Fibroblast of lung (primary cell): ENCODE data around the gene GPR62. TPM values are rescaled to one million over a fixed set of nuclear protein-coding genes. Genes with fewer than 3 reads are reported as not detected.

Experiments
- DNase-seq, 2 donors: peaks; one replicate each; pipeline versions ENCODE4 v3.0.0 to v3.0.0-alpha.2; 2010; ENCODE audit warnings: low read depth in 2 of 2
- H2AFZ ChIP-seq: 2 replicates; pipeline ENCODE4 v1.5.1; 2012; ENCODE audit warnings: low read length, control low read depth, inconsistent platforms
- H3K27ac ChIP-seq: 2 replicates; pipeline ENCODE4 v1.5.1; 2011; ENCODE audit warnings: low read length, control low read depth; ENCODE audit not compliant: insufficient read depth
- H3K27me3 ChIP-seq: 2 replicates; pipeline ENCODE4 v1.5.1; 2011; ENCODE audit warnings: mild to moderate bottlenecking, low read length; ENCODE audit not compliant: control insufficient read depth, insufficient read depth
- H3K36me3 ChIP-seq: 2 replicates; pipeline ENCODE4 v1.5.1; 2011; ENCODE audit warnings: low read length; ENCODE audit not compliant: control insufficient read depth, insufficient read depth
- H3K4me1 ChIP-seq: 2 replicates; pipeline ENCODE4 v1.5.1; 2011; ENCODE audit warnings: low read length; ENCODE audit not compliant: control insufficient read depth, insufficient read depth; ENCODE audit errors: extremely low read depth
- H3K4me2 ChIP-seq: 2 replicates; pipeline ENCODE4 v1.5.1; 2011; ENCODE audit warnings: low read length, control low read depth; ENCODE audit not compliant: insufficient read depth; ENCODE audit errors: extremely low read depth
- H3K4me3 ChIP-seq, 4 experiments: fragments of 200-600 bp in 1 of 4; sonication (generic) in 1 of 4; replicated peaks in 1 of 4; 2 replicates each; pipeline ENCODE4 v1.5.1; 2011 to 2016; ENCODE audit warnings: low read length in 4 of 4, low read depth in 3 of 4, mild to moderate bottlenecking in 3 of 4, control low read depth in 2 of 4, inconsistent platforms in 1 of 4, mixed read lengths in 1 of 4; ENCODE audit not compliant: insufficient read depth in 1 of 4; ENCODE audit errors: control extremely low read depth in 1 of 4
- H3K79me2 ChIP-seq: 2 replicates; pipeline ENCODE4 v1.5.1; 2012; ENCODE audit warnings: mild to moderate bottlenecking, low read length, inconsistent platforms; ENCODE audit not compliant: control insufficient read depth, insufficient read depth
- H3K9ac ChIP-seq: 2 replicates; pipeline ENCODE4 v1.5.1; 2011; ENCODE audit warnings: mild to moderate bottlenecking, low read length, control low read depth; ENCODE audit not compliant: insufficient read depth
- H3K9me3 ChIP-seq: 2 replicates; pipeline ENCODE4 v1.5.1; 2012; ENCODE audit warnings: low read depth, low read length; ENCODE audit not compliant: control insufficient read depth, insufficient read depth
- H4K20me1 ChIP-seq: 2 replicates; pipeline ENCODE4 v1.5.1; 2011; ENCODE audit warnings: low read length; ENCODE audit not compliant: control insufficient read depth, insufficient read depth; ENCODE audit errors: extremely low read depth
- EZH2 ChIP-seq: IDR thresholded peaks from 2 replicates; pipeline ENCODE4 v1.5.1; 2012; ENCODE audit warnings: low read length, control low read depth, mild to moderate bottlenecking; ENCODE audit errors: missing control alignments
- polyA plus RNA-seq, 2 donors: library from polyadenylated mRNA; depleted of rRNA in 1 of 2; stranded (reverse) in 1 of 2; unstranded in 1 of 2; fragments of >200 nt; gene quantifications; 2 replicates each; pipeline ENCODE4 v1.2.1, GENCODE V29; 2011 to 2012; ENCODE audit warnings: missing spikeins in 1 of 2
- total RNA-seq: library from RNA; depleted of rRNA; stranded (reverse); fragments of >200 nt; gene quantifications from 2 replicates; pipeline ENCODE4 v1.2.1, GENCODE V29; 2014
- TF ChIP-seq, protein P1 (sequence below), 2 donors: IDR thresholded peaks in 1 of 2; conservative IDR thresholded peaks in 1 of 2; 1 replicate in 1 of 2; 2 replicates in 1 of 2; pipeline ENCODE4 v1.5.1; 2011 to 2012; ENCODE audit warnings: low read length in 2 of 2, control low read depth in 1 of 2, inconsistent platforms in 1 of 2, low read depth in 1 of 2, mild to moderate bottlenecking in 1 of 2

Gene GPR62
- total and polyA plus RNA-seq, 2 donors (not counting 1 experiment from before 2014, with no cell fraction given) = under 0.01 TPM; not detected in 1

DNA sequence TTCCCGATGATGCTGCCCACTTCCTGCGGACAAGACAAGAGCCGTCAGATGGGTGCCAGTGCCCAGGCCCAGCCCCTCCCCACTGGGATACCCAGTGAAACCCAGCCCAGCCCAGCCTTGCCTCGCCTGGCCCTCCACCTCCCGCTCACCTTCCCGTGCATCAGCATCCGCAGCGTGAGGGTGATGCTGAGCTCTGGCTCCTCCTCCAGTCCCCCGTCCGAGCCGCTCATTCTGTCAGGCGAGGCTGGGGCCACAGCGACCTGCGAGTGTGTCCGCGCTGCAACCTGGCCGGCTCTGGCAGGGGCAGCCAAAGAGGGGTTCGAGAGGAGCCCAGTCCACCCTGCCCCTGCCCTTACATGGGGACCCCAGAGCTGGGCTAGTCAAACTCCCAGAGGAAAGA is 5.8 kb downstream of the GPR62 start:
- Histone ChIP-seq H3K9me3 (no peaks in the 10 kb centered on the region), H3K36me3 (peaks cover 12% of the 10 kb centered on the region), H3K27me3 (no peaks in the 10 kb centered on the region), H2AFZ (no peak overlapping the region), H3K4me1 (peaks cover 5% of the 10 kb centered on the region), H3K9ac (no peak overlapping the region), H3K4me3 (no peak overlapping the region), H3K27ac (no peak overlapping the region), H4K20me1 (no peaks in the 10 kb centered on the region), H3K79me2 (peaks cover 9% of the 10 kb centered on the region), H3K4me2 (no peak overlapping the region)
- DNase-seq = no peak
- TF ChIP-seq EZH2 = no peak
- TF ChIP-seq, protein P1, sequence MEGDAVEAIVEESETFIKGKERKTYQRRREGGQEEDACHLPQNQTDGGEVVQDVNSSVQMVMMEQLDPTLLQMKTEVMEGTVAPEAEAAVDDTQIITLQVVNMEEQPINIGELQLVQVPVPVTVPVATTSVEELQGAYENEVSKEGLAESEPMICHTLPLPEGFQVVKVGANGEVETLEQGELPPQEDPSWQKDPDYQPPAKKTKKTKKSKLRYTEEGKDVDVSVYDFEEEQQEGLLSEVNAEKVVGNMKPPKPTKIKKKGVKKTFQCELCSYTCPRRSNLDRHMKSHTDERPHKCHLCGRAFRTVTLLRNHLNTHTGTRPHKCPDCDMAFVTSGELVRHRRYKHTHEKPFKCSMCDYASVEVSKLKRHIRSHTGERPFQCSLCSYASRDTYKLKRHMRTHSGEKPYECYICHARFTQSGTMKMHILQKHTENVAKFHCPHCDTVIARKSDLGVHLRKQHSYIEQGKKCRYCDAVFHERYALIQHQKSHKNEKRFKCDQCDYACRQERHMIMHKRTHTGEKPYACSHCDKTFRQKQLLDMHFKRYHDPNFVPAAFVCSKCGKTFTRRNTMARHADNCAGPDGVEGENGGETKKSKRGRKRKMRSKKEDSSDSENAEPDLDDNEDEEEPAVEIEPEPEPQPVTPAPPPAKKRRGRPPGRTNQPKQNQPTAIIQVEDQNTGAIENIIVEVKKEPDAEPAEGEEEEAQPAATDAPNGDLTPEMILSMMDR (conservative IDR thresholded peaks at IDR 0.05 in 1 of 2, IDR thresholded peaks at IDR 0.05 in 1 of 2; ENCODE audit: low read depth in 1 of 2, low read length in 2 of 2) = no peak

- Histone ChIP-seq H3K27me3 (no peaks in the 10 kb centered on the region), H3K4me3 (no peak overlapping the region), H3K36me3 (peaks cover 12% of the 10 kb centered on the region), H3K9ac (no peak overlapping the region), H2AFZ (no peak overlapping the region), H3K4me1 (peaks cover 5% of the 10 kb centered on the region), H4K20me1 (no peaks in the 10 kb centered on the region), H3K4me2 (no peak overlapping the region), H3K9me3 (no peaks in the 10 kb centered on the region), H3K79me2 (peaks cover 14% of the 10 kb centered on the region), H3K27ac (no peak overlapping the region)
- no peak for DNase-seq
- TF ChIP-seq, protein P1 (conservative IDR thresholded peaks at IDR 0.05 in 1 of 2, IDR thresholded peaks at IDR 0.05 in 1 of 2; ENCODE audit: low read depth in 1 of 2, low read length in 2 of 2) = no peak
- TF ChIP-seq EZH2 = no peak
Measured at GRCh38 chr3:51961602-51962569, 6.7 kb downstream of the GPR62 start.

- Histone ChIP-seq H3K27ac (no peak overlapping the region), H3K4me2 (no peak overlapping the region), H2AFZ (no peak overlapping the region), H4K20me1 (no peaks in the 10 kb centered on the region), H3K9me3 (no peaks in the 10 kb centered on the region), H3K4me3 (no peak overlapping the region), H3K4me1 (peaks cover 5% of the 10 kb centered on the region), H3K36me3 (peaks cover 12% of the 10 kb centered on the region), H3K27me3 (no peaks in the 10 kb centered on the region), H3K9ac (no peak overlapping the region), H3K79me2 (peaks cover 14% of the 10 kb centered on the region)
- no peak for DNase-seq
- TF ChIP-seq, protein P1 (conservative IDR thresholded peaks at IDR 0.05 in 1 of 2, IDR thresholded peaks at IDR 0.05 in 1 of 2; ENCODE audit: low read depth in 1 of 2, low read length in 2 of 2) = no peak
- no peak for TF ChIP-seq EZH2
Measured at GRCh38 chr3:51962854-51963530, 7.8 kb downstream of the GPR62 start.
